AG08395 (cell line): ENCODE data around the gene CFB.
"Not testable (repeated sequence)": the region's sequence is repeated elsewhere in the genome, so short reads cannot be mapped to it uniquely, and the experiment has no call there.

Source experiments
- DNase-seq: peaks from one replicate; pipeline ENCODE4 v3.0.0; 2012; ENCODE audit warnings: mixed read lengths, low spot score

CFB gene

GRCh38 chr6:31945507-31946369 lies at the start of gene CFB:
CFB (plus strand) TSS chr6:31946095; CDS start chr6:31946222, 127 bp downstream.
- DNase-seq: peak; percentile 93

- no peak for DNase-seq
Measured at GRCh38 chr6:31896493-31896855, 49.4 kb upstream of the CFB start.

GRCh38 chr6:31896856-31897611 lies 48.9 kb upstream of the CFB start:
- no peak for DNase-seq

- peak; percentile 92 for DNase-seq
Measured at GRCh38 chr6:31897612-31898382, 48.1 kb upstream of the CFB start, which contains the start of gene EHMT2. EHMT2 (minus strand) TSS chr6:31897698; CDS start chr6:31897677, 21 bp downstream.

GRCh38 chr6:31898383-31899011 lies 47.4 kb upstream of the CFB start:
- DNase-seq: no peak

GRCh38 chr6:31899215-31899614 lies 46.7 kb upstream of the CFB start:
- DNase-seq: no peak

GRCh38 chr6:31899882-31900722 lies 45.8 kb upstream of the CFB start:
- DNase-seq: no peak

DNA sequence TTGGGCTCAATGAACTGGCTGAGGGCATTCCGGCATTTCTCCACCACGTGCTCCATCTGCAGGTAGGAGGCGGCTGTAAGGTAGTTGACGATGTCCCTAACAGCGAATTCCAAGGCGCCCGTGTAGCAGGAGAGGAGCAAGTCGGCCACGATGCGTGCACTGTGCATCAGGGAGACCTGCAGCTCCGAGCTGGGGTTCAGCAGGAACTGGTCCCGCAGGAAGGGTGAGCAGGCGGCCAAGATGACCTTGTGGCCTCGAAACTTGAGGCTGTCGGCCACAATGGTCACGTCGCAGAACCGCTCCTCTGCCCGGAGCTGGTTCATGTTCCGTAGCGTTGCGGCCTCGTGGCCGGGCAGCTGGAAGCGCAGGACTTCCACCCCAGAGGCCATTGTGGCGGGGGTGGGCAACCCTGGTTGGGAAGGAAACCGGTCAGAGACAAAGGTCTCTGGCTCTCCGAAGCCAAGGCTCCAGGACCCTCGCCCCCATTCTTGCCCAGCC lies 44.9 kb upstream of the CFB start:
- DNase-seq: no peak

- DNase-seq: peak; percentile 55
Measured at GRCh38 chr6:31901415-31901952, 44.4 kb upstream of the CFB start.

GRCh38 chr6:31901953-31902643 lies 43.8 kb upstream of the CFB start, which contains the start of gene ZBTB12:
ZBTB12 (minus strand) TSS chr6:31902086; CDS start chr6:31901305, 781 bp downstream.
- DNase-seq: peak; percentile 95

GRCh38 chr6:31903957-31904356 lies 41.9 kb upstream of the CFB start:
- DNase-seq: no peak

GRCh38 chr6:31905041-31905440 lies 40.9 kb upstream of the CFB start:
- no peak for DNase-seq

GRCh38 chr6:31906122-31906521 lies 39.8 kb upstream of the CFB start:
- DNase-seq: no peak

- not testable (repeated sequence) for DNase-seq
Measured at GRCh38 chr6:31906727-31907126, 39.2 kb upstream of the CFB start.

DNA sequence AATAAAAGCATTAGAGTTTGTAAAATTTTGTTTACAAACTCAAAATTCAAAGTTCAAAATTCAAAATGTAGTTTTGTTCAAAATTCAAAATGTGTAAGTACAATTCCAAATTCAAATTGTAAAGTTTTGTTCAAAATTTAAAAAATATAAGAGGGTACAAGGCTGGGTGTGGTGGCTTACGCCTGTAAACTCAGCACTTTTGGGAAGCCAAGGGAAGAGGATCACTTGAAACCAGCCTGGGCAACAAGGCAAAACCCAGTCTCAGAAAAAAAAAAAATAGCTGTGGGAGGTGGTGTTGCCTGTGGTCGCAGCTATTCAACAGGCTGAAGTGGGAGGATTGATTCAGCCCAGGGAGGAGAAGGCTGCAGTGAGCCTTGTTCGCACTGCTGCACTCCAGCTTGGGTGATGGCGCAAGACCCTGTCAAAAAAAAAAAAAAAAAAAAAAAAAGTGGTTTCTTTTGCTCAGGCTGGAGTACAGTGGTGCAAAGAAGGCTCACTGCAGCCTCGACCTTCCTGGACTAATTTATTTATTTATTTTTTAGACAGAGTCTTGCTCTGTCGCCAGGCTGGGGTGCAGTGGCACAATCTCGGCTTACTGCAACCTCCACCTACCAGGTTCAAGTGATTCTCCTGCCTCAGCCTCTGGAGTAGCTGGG lies 38.6 kb upstream of the CFB start:
- peak; percentile 58 for DNase-seq

- DNase-seq: not testable (repeated sequence)
Measured at GRCh38 chr6:31908255-31908654, 37.6 kb upstream of the CFB start.

GRCh38 chr6:31908791-31909190 lies 37.1 kb upstream of the CFB start:
- DNase-seq: no peak

GRCh38 chr6:31909298-31909697 lies 36.6 kb upstream of the CFB start:
- not testable (repeated sequence) for DNase-seq
